ENCODE results near the gene ATG13.
"Not testable (repeated sequence)": the region's sequence is repeated elsewhere in the genome, so short reads cannot be mapped to it uniquely, and the experiment has no call there.

Gene ATG13

GRCh38 chr11:46617134-46617971 is at the start of gene ATG13, which contains the start of gene HARBI1:
Gene ATG13, plus strand, starts transcription at chr11:46617553. Its CDS starts 26,739 bp downstream, at chr11:46644292.
Gene HARBI1, minus strand, starts transcription at chr11:46617227. Its CDS starts 990 bp downstream, at chr11:46616237.
- no peak for TF ChIP-seq ZFX (IDR thresholded peaks at IDR 0.05)
- peak; percentile 87 for TF ChIP-seq CTCF (conservative IDR thresholded peaks at IDR 0.05)
- peak within 1 kb of the TSS; percentile 75 for H3K27ac ChIP-seq

DNA sequence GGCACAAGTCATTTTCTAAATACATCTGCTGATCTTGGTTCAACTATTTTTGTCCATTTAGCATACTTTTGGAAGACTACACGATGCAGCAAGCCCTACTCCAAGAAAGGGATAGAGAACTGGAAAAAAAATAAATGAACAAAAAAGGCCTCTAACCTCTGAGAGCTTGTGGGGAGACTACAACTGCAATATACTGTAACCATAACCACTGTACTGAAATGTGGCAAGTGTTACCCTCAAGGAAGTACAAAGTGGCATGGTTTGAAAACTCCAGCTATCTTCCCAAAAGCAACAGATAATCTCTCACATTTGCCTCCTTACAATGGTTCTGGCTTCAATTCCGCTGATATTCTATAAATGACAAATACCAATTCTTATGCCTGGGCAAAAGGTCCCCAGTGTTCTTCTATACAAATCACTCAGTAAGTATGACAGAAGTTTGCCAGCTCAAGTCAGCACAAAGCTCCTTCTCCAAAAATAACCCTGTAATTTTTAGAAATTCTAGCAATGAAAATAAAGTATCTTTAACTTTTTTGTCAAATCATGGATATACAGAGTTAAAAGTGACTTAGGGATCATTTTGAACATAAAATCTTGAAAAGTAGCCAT is 46.5 kb upstream of the ATG13 start:
- H3K27ac ChIP-seq = no peak overlapping the region
- no peak for TF ChIP-seq ZFX (IDR thresholded peaks at IDR 0.05)
- no peak for TF ChIP-seq CTCF (conservative IDR thresholded peaks at IDR 0.05)

GRCh38 chr11:46574656-46575055 is 42.7 kb upstream of the ATG13 start:
- no peak overlapping the region for H3K27ac ChIP-seq
- no peak for TF ChIP-seq ZFX (IDR thresholded peaks at IDR 0.05)
- no peak for TF ChIP-seq CTCF (conservative IDR thresholded peaks at IDR 0.05)

GRCh38 chr11:46577058-46577457 is 40.3 kb upstream of the ATG13 start:
- H3K27ac ChIP-seq = no peak overlapping the region
- no peak for TF ChIP-seq ZFX (IDR thresholded peaks at IDR 0.05)
- no peak for TF ChIP-seq CTCF (conservative IDR thresholded peaks at IDR 0.05)

GRCh38 chr11:46582588-46582987 is 34.8 kb upstream of the ATG13 start:
- TF ChIP-seq CTCF (conservative IDR thresholded peaks at IDR 0.05) (no peak), ZFX (IDR thresholded peaks at IDR 0.05) (no peak)
- no peak overlapping the region for H3K27ac ChIP-seq

- H3K27ac ChIP-seq = not testable (repeated sequence)
These were observed 33.8 kb upstream of the ATG13 start for GRCh38 chr11:46583513-46583912.

DNA sequence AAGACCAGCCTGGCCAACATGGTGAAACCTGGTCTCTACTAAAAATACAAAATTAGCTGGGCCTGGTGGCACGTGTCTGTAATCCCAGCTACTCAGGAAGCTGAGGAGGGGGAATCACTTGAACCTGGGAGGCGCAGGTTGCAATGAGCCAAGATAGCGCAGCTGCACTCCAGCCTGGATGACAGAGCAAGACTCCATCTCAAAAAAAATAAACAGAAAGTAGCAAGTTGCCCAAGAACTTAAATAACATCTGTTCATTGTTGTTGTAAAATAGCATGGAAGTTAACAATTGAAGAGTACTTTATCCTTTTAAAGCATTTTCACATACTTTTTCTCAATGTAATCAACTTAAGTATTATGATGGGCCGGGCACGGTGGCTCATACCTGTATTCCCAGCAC is 29.2 kb upstream of the ATG13 start:
- no peak overlapping the region for H3K27ac ChIP-seq
- TF ChIP-seq ZFX (IDR thresholded peaks at IDR 0.05) = no peak
- TF ChIP-seq CTCF (conservative IDR thresholded peaks at IDR 0.05) = no peak

Measured in C4-2B (cell line).